ENCODE measurements around the gene RTTN. TPM values are rescaled to one million over a fixed set of nuclear protein-coding genes. Genes with fewer than 3 reads are reported as not detected.

RTTN gene
- polyA plus RNA-seq, 3 donors, result 0.22 to 2.7 (median 0.25) TPM

- no peak overlapping the region for H3K27ac ChIP-seq (ENCODE audit: low read depth in 1 of 2, low read length in 2 of 2)
- Mint-ChIP-seq H3K4me3 (no peak overlapping the region), H3K9me3 (peaks cover 2 to 14% (median 8%) of the 10 kb centered on the region in 7 donors), H3K36me3 (no peaks in the 10 kb centered on the region), H3K27ac (no peak overlapping the region), H3K4me1 (peaks cover 9% of the 10 kb centered on the region), H3K27me3 (ENCODE audit: low read depth in 3 of 3) (peaks cover 0 to 1% (median 1%) of the 10 kb centered on the region in 3 donors)
- no peak for DNase-seq
- no peaks in the 10 kb centered on the region for H4K20me1 ChIP-seq (ENCODE audit: insufficient read depth, low read length)
- no peak overlapping the region for H3K4me3 ChIP-seq (replicated peaks in 1 of 3; ENCODE audit: low read depth in 2 of 3, low read length in 3 of 3)
- no peaks in the 10 kb centered on the region for H3K36me3 ChIP-seq (replicated peaks in 1 of 2; ENCODE audit: control insufficient read depth in 1 of 2, insufficient read depth in 2 of 2, low read length in 2 of 2)
- no peaks in the 10 kb centered on the region for H3K79me2 ChIP-seq (ENCODE audit: insufficient read depth, low read length)
- no peak overlapping the region for H2AFZ ChIP-seq (ENCODE audit: insufficient read depth, low read depth, low read length, poor library complexity, severe bottlenecking)
- H3K9me3 ChIP-seq (replicated peaks in 1 of 2; ENCODE audit: control insufficient read depth in 1 of 2, insufficient read depth in 1 of 2, low read length in 2 of 2), result no peaks in the 10 kb centered on the region
- peaks cover 4% of the 10 kb centered on the region in 2 donors for H3K4me1 ChIP-seq (ENCODE audit: control insufficient read depth in 1 of 2, insufficient read depth in 2 of 2, low read length in 2 of 2)
- WGBS (ENCODE audit: insufficient coverage), result 96% methylated on average over 7 of the region's 8 CpGs
- no peaks in the 10 kb centered on the region for H3K27me3 ChIP-seq (ENCODE audit: control insufficient read depth in 2 of 2, insufficient read depth in 2 of 2, low read length in 2 of 2)
- H3K4me2 ChIP-seq (replicated peaks; ENCODE audit: extremely low read depth, low read length, poor library complexity, severe bottlenecking), result no peak overlapping the region
- no peak overlapping the region for H3K9ac ChIP-seq (ENCODE audit: insufficient read depth, low read length, poor library complexity, severe bottlenecking)
- TF ChIP-seq CTCF (IDR thresholded peaks at IDR 0.05), result no peak
- intact Hi-C loops (cut with micrococcal nuclease), result no loop called here
These were observed 237.4 kb downstream of the RTTN start for GRCh38 chr18:69968039-69968438.

- TF ChIP-seq CTCF (IDR thresholded peaks at IDR 0.05), result no peak
- WGBS (ENCODE audit: insufficient coverage), result 100% methylated on average over 2 of the region's 4 CpGs
These were observed 242.3 kb downstream of the RTTN start for GRCh38 chr18:69963196-69963595.

More at GRCh38 chr18:69963196-69963595, 242.3 kb downstream of the RTTN start:
- Mint-ChIP-seq H3K27me3 (ENCODE audit: low read depth in 3 of 3) (peaks cover 0 to 1% (median 1%) of the 10 kb centered on the region in 3 donors), H3K36me3 (peaks cover 0 to 1% of the 10 kb centered on the region in 2 donors), H3K27ac (no peak overlapping the region), H3K4me1 (no peaks in the 10 kb centered on the region), H3K4me3 (no peak overlapping the region), H3K9me3 (peaks cover 0 to 8% (median 3%) of the 10 kb centered on the region in 7 donors)
- Histone ChIP-seq H3K4me2 (replicated peaks; ENCODE audit: extremely low read depth, low read length, poor library complexity, severe bottlenecking) (no peak overlapping the region), H3K27me3 (ENCODE audit: control insufficient read depth in 2 of 2, insufficient read depth in 2 of 2, low read length in 2 of 2) (no peaks in the 10 kb centered on the region), H3K4me1 (ENCODE audit: control insufficient read depth in 1 of 2, insufficient read depth in 2 of 2, low read length in 2 of 2) (peaks cover 18 to 19% of the 10 kb centered on the region in 2 donors), H2AFZ (ENCODE audit: insufficient read depth, low read depth, low read length, poor library complexity, severe bottlenecking) (no peak overlapping the region), H3K27ac (ENCODE audit: low read depth in 1 of 2, low read length in 2 of 2) (no peak overlapping the region), H3K9ac (ENCODE audit: insufficient read depth, low read length, poor library complexity, severe bottlenecking) (no peak overlapping the region), H3K36me3 (replicated peaks in 1 of 2; ENCODE audit: control insufficient read depth in 1 of 2, insufficient read depth in 2 of 2, low read length in 2 of 2) (no peaks in the 10 kb centered on the region), H3K9me3 (replicated peaks in 1 of 2; ENCODE audit: control insufficient read depth in 1 of 2, insufficient read depth in 1 of 2, low read length in 2 of 2) (no peaks in the 10 kb centered on the region), H3K4me3 (replicated peaks in 1 of 3; ENCODE audit: low read depth in 2 of 3, low read length in 3 of 3) (no peak overlapping the region), H4K20me1 (ENCODE audit: insufficient read depth, low read length) (no peaks in the 10 kb centered on the region), H3K79me2 (ENCODE audit: insufficient read depth, low read length) (no peaks in the 10 kb centered on the region)
- no peak for DNase-seq
- intact Hi-C loops (cut with micrococcal nuclease), result no loop called here

Measured in CD14-positive monocyte (primary cell).